ENCODE data around the gene DHRS4L2. TPM values are rescaled to one million over a fixed set of nuclear protein-coding genes. Genes with fewer than 3 reads are reported as not detected.
"Not testable (repeated sequence)": the region's sequence is repeated elsewhere in the genome, so short reads cannot be mapped to it uniquely, and the experiment has no call there.

Gene DHRS4L2
- total RNA-seq, 1 donor from 2014 or later = 16.3 TPM

DNA sequence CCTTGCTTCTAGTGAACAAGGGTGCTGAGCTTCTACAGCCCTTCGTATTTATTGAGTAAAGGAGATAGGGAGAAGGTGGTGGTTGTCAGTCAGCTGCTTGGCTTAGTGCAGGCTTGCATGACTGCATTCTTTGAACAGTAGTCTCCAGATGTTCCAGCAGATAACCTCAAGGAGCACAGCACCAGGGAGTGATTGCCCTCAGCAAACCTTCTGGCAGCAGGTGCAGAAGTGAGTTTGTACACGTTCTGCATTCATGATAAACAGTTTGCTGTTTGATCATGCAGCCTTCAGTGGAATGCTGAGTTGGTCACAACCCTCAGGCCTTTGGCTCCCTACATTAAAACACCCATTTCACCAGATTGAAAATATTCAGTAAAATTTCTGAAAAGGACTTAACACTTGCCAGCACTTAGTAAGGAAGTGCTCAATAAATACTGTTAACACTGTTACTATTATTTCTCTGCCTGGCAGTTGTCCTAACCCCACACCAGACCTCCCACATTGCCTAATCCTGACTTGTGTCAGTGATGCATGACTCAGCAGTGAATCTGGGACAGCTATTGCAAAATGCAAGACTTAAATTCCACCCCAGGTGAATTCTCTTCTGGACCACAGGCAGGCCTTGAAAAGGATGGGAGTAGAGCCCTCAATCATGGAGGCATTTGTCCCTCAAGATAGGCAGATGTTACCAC, 44.1 kb downstream of the DHRS4L2 start:
- DNase-seq = no peak
- intact Hi-C loops (cut with DNase I) = no loop called here
- Histone ChIP-seq H3K36me3 (no peaks in the 10 kb centered on the region), H3K27ac (no peak overlapping the region), H3K4me3 (no peak overlapping the region), H3K4me1 (peaks cover 12% of the 10 kb centered on the region), H3K9me3 (peaks cover 2% of the 10 kb centered on the region), H3K27me3 (no peaks in the 10 kb centered on the region)
- TF ChIP-seq, protein P1, sequence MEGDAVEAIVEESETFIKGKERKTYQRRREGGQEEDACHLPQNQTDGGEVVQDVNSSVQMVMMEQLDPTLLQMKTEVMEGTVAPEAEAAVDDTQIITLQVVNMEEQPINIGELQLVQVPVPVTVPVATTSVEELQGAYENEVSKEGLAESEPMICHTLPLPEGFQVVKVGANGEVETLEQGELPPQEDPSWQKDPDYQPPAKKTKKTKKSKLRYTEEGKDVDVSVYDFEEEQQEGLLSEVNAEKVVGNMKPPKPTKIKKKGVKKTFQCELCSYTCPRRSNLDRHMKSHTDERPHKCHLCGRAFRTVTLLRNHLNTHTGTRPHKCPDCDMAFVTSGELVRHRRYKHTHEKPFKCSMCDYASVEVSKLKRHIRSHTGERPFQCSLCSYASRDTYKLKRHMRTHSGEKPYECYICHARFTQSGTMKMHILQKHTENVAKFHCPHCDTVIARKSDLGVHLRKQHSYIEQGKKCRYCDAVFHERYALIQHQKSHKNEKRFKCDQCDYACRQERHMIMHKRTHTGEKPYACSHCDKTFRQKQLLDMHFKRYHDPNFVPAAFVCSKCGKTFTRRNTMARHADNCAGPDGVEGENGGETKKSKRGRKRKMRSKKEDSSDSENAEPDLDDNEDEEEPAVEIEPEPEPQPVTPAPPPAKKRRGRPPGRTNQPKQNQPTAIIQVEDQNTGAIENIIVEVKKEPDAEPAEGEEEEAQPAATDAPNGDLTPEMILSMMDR (IDR thresholded peaks at IDR 0.05) = no peak
- ATAC-seq = no peak

DNA sequence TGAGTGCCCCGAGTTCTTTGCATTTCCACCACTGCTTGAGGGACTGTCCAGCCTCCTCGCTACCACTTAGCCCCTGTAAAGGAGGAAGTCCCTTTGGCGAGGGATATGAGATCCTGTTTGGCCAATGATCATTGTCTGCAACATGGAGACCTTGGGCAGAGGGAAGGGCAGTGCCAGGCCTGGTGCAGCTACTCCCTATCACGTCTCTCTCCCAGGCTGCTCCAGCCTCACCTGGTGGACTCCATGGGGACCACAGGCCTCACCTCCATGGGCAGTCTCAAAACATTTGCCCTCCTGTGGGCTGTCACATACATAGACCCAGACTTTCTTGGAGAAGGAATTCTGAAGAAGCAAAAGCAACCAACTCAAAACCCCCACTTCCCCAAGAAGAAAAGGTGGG, 47.0 kb downstream of the DHRS4L2 start:
- peaks cover 12% of the 10 kb centered on the region for H3K4me1 ChIP-seq
- peak overlapping the region; percentile 51 for H3K4me3 ChIP-seq
- H3K27me3 ChIP-seq; H3K9me3 ChIP-seq; DNase-seq; intact Hi-C loops (cut with DNase I); H3K36me3 ChIP-seq: not testable (repeated sequence)
- peak; percentile 34 for ATAC-seq
- peak overlapping the region; percentile 84 for H3K27ac ChIP-seq

DNA sequence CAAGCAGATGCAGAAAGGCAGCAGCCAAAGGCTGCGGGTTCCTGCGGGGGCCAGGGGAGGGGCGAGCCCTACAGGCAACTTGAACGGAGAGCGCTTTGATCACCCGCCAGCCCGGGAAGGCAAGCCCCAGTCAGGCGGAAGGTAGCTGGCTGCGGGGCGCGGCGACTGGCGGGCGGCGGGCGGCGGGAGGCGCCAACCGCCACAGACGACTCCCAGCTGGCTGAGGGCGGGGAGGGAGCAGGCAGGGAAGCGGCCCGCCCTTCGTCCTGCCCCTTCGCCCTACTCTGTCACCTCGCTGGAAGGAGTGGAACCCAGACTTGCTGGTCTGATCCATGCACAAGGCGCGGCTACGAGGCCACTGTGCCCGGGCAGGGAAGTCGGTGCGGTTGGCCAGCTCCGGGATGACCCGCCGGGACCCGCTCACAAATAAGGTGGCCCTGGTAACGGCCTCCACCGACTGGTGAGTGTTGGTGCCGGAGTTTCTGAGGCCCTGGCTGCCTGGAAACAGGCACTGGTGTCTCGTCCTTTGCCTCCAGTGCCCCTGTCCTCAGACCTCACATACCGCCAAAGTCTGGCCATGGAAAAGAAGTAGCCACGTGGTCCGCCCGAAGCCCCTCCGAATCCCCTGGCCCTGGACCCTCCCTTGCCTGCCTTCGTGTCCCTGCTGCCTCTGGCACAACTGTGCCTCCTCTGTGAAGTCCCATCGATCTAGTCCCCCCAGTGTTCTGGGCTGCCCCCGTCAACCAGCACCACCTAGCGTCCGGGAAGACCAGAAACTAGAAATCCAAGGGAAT, 47.6 kb downstream of the DHRS4L2 start:
- peak; percentile 95 for DNase-seq
- peaks cover 2% of the 10 kb centered on the region for H3K9me3 ChIP-seq
- intact Hi-C loops (cut with DNase I) = no loop called here

DNA sequence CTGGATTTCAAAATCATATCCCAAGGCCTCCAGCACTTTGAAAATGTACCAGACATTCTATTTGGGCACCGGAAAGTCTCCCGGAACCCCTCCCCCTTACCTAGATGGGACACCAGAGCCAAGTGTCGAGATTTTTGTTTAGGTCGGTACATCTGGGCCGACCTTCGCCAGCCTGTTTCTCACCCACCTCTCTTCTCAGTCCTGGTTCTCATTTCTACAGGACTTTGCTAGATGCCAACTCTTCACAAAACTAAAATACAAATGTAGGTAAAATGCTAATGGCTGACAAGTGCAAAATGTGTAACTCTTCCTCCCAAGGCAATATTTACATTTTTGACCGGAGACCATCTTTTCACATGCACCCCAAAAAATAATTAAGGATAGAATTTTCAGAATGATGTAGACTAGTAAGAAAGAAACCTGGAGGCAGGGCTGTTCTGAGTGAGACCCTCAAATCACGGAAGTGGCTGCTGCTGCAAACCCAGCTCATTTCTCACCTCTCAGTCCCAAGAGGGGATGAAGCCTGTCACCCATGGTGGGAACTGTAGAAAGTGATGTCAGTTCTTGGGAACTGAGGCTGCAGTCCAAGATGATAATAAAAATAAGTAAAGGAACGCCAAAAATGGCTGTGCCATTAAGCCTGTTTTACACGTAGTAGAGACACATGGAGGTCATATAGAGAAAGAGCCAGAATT, 48.4 kb downstream of the DHRS4L2 start:
- peak overlapping the region; percentile 51 for H3K4me3 ChIP-seq
- H3K9me3 ChIP-seq; H3K27me3 ChIP-seq; H3K36me3 ChIP-seq; DNase-seq; ATAC-seq; intact Hi-C loops (cut with DNase I): not testable (repeated sequence)
- peaks cover 12% of the 10 kb centered on the region for H3K4me1 ChIP-seq
- peak overlapping the region; percentile 84 for H3K27ac ChIP-seq

More for the DNA sequence above, 47.6 kb downstream of the DHRS4L2 start:
- Histone ChIP-seq H3K4me3 (peak overlapping the region; percentile 51), H3K27ac (peak overlapping the region; percentile 84), H3K4me1 (peaks cover 12% of the 10 kb centered on the region), H3K36me3 (no peaks in the 10 kb centered on the region), H3K27me3 (no peaks in the 10 kb centered on the region)
- peak; percentile 95 for ATAC-seq
- TF ChIP-seq, protein P1 (IDR thresholded peaks at IDR 0.05) = peak; percentile 70

DNA sequence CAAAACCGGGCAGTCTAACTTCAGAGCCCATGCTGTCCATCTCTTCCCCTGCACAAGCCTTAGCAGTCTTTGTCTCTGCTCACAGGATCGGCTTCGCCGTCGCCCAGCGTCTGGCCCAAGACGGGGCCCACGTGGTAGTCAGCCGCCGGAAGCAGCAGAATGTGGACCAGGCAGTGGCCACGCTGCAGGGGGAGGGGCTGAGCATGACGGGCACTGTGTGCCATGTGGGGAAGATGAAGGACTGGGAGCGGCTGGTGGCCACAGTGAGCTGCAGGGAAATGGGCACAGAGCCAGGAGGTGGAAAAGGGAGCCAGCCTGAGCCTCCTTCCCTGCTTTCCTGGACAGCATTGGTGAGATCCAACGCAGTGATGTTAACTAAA, 48.9 kb downstream of the DHRS4L2 start:
- H3K4me3 ChIP-seq = no peak overlapping the region
- no peaks in the 10 kb centered on the region for H3K36me3 ChIP-seq
- peaks cover 12% of the 10 kb centered on the region for H3K4me1 ChIP-seq
- no peak for DNase-seq
- peaks cover under 1% of the 10 kb centered on the region for H3K9me3 ChIP-seq
- ATAC-seq = no peak
- TF ChIP-seq, protein P1 (IDR thresholded peaks at IDR 0.05) = no peak
- H3K27ac ChIP-seq = no peak overlapping the region
- intact Hi-C loops (cut with DNase I) = no loop called here
- H3K27me3 ChIP-seq = no peaks in the 10 kb centered on the region

DNA sequence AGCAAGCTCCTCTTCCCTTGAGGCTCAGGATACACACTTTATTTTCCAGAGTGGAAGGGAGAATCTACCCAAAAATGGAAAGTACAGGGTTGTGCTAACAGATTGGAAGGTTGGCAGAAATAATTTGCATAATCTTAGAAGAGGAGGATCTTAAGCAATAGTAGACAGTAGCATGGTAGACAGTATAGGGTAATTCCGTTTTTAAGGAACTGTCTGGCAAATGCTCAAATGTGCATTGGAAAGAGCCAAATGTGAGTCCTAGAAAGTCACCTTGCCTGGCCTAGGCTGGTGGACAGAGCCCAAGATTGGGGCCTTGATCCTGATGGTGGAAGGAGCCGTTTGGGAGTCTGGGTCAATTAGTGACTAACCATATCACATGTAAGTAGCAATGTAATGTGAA, 50.0 kb downstream of the DHRS4L2 start:
- H3K4me3 ChIP-seq = no peak overlapping the region
- intact Hi-C loops (cut with DNase I) = no loop called here
- DNase-seq = no peak
- H3K27ac ChIP-seq = no peak overlapping the region
- TF ChIP-seq, protein P1 (IDR thresholded peaks at IDR 0.05) = no peak
- no peak for ATAC-seq
- H3K9me3 ChIP-seq = no peaks in the 10 kb centered on the region
- no peaks in the 10 kb centered on the region for H3K27me3 ChIP-seq
- peaks cover 12% of the 10 kb centered on the region for H3K4me1 ChIP-seq
- no peaks in the 10 kb centered on the region for H3K36me3 ChIP-seq

All from upper lobe of right lung (tissue), 1 donor.